HG02798 (cell line): Measurements from ENCODE around the gene TNFRSF1B.

Source experiments
- ATAC-seq: cut with Tn5 transposase; IDR thresholded peaks from one replicate; pipeline ENCODE4 v1.9.1; 2021; ENCODE audit warnings: mild to moderate bottlenecking; ENCODE audit not compliant: unreplicated experiment, poor library complexity

The TNFRSF1B gene

DNA sequence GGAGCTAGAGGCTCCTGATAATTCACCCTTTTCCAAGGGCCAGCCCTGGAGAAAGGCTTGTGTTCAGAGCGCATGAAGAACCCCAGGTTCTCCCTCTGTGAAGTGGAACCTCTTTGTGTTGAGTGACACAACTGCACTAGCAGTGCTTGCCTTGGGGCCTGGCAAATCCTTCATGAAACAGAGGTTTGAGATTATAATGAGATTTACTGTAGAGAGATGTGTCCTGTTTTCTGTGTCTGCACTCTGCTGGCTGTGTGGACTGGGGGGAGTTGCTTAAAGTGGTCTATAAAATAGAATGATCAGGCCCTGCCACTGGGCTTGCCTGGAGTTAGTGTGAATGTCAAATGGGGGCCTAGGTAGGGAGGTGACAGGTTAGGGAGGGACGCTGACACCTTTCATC, 11.5 kb upstream of the TNFRSF1B start:
- ATAC-seq, result no peak

- ATAC-seq, result peak; percentile 23
Measured at GRCh38 chr1:12157366-12158231, 9.2 kb upstream of the TNFRSF1B start.

GRCh38 chr1:12158357-12159092, 8.3 kb upstream of the TNFRSF1B start:
- no peak for ATAC-seq

DNA sequence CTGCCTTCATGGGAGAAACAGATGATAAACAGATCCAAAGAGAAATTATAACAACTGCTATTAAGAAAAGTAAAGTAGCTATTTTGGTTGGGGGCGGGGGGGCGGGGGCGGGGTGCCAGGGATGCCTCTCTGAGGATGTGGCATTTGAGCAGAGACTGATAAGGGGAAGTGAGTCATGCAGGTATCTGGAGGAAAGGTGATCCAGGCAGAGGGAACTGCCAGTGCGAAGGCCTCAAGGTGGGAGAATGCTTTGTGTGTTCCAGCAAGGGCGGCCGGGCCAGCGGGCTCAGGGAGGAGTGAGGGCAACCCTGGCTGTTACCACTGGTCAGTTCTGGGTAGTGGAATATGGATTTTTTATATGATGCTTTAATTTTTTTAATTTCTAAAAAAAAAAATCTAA, 7.0 kb upstream of the TNFRSF1B start:
- ATAC-seq, result no peak

- ATAC-seq, result no peak
Measured at GRCh38 chr1:12161324-12161661, 5.5 kb upstream of the TNFRSF1B start.

DNA sequence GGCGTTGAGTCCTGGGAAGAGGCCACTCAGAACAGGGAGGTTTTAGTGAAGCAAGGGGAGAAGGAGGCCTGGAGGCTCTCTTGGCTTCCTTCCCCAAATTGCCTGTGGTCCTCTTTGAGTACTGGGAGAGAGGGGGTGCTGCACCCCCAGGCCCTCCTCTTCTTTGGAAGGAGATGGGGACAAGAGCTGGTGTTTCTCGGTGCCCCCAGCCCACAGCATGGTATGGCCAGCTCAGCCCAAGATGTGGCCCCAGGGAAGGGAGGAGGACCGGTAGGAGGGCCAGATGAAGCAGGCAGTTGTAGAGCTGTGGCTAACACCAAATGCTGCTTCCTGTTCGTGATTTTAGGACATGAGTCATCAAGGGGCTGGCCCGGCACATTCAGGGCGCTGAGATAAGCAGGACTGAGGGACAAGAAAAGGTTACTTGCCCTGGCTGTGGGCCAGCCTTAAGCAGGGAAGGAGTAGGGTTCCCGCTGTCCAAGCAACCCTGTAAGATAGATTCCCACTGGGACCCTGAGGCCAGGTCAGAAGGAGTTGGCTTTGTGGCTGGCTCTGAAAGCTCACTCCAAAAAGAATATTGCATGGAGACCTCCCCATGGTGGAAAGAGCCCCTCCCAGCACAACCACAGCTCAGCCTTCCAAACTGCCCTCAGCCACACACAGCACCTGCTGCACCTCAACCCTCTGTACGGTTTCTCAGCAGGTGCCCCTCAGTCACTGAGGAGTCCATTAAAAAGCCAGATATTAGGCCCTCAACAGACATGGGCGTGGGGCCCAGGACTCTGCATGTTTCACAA, 4.9 kb upstream of the TNFRSF1B start:
- peak; percentile 74 for ATAC-seq

GRCh38 chr1:12162459-12163137, 4.2 kb upstream of the TNFRSF1B start:
- no peak for ATAC-seq

GRCh38 chr1:12163210-12163609, 3.6 kb upstream of the TNFRSF1B start:
- ATAC-seq, result no peak

GRCh38 chr1:12164210-12164609, 2.6 kb upstream of the TNFRSF1B start:
- ATAC-seq, result no peak

GRCh38 chr1:12165342-12165741, 1.4 kb upstream of the TNFRSF1B start:
- ATAC-seq, result no peak

GRCh38 chr1:12167493-12168429, 970 bp downstream of the TNFRSF1B start:
- peak; percentile 2 for ATAC-seq

DNA sequence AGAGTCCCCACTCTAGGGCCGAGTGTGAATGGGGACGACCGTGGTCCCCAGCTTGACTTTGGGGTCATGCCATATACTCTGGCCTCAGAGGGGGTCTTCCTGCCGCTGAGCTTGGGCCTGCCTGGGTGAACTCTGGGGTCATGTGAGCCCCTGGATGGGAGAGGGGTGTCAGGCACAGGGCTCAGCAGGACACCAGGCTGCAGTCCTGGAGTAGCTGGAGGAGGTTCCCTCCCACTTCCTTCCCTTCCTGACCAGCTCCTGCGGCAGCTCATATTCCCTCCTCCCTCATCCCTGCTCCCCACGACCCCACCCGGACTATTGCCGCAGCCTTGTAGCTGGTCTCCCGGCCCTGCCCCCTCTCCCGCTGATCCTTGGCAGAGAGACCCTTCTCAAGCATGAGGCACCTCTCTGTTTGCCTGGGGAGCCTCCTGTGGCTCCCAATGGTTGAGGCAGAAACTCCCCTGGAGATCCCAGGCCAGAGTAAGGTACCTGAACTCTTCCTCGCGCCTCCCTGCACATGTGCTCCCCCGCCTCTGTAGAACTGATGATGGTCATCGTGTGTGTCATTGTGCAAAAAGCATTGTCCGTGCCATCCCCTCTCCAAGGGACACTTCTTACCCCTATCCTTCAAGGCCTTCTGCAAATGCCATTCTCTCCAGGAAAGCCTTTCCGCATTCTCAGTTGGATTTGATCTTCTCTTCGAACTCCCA, 1.8 kb downstream of the TNFRSF1B start:
- ATAC-seq, result no peak

- ATAC-seq, result no peak
Measured at GRCh38 chr1:12169442-12170135, 2.8 kb downstream of the TNFRSF1B start.

DNA sequence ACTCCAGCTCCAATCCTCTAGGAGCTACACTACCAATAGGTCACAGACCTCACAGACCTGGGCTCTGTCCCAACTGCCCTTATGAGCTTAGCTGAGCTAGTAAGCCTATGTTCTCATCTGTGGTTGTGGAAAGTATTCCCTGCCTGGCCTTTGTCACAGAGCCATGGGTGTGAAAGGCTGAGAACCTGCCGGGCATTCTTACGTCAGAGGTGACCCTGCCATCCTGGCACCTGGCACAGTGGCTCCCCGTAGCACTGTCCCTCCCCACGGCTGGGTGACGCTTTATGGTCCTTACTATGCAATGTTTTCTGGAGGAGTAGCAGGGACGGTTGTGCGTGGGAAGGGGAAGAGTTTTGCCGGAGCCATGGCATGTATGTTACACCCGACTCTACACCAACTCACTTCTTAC, 3.5 kb downstream of the TNFRSF1B start:
- no peak for ATAC-seq

DNA sequence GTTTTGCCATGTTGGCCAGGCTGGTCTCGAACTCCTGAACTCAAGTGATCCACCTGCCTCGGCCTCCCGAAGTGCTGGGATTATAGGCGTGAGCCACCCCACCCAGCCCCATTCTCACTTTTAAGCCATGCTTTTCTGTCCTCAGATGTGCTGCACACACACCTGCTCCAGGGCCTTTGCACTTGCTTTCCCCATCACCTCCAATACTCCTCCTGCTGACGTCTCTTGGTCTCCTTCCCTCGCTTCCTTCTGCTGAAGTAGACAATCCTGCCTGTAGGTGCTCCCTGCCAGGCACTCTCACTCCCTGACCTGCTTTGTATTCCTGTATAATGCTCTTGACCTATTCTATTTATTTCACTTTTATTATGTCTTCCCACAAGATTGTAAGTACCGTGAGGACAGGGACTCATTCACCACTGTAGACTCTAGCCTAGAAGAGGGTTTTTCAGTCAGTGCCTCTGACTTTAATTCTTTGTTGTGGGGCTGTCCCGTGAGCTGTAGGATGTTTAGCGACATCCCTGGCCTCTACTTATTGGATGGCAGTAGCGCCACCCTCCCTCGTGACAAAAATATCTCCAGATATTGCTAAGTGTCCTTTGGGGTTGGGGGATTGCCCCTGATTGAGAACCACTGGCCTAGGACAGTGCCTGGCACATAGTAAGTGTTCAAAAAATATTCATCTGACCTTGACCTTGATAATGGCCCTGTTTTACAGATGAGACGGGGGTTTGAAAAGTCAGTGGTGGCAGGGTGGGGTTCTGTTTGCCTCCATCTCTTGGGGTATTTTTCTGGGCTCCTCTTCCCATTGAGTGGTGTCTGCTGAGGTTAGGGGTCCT, 4.6 kb downstream of the TNFRSF1B start:
- ATAC-seq, result no peak

DNA sequence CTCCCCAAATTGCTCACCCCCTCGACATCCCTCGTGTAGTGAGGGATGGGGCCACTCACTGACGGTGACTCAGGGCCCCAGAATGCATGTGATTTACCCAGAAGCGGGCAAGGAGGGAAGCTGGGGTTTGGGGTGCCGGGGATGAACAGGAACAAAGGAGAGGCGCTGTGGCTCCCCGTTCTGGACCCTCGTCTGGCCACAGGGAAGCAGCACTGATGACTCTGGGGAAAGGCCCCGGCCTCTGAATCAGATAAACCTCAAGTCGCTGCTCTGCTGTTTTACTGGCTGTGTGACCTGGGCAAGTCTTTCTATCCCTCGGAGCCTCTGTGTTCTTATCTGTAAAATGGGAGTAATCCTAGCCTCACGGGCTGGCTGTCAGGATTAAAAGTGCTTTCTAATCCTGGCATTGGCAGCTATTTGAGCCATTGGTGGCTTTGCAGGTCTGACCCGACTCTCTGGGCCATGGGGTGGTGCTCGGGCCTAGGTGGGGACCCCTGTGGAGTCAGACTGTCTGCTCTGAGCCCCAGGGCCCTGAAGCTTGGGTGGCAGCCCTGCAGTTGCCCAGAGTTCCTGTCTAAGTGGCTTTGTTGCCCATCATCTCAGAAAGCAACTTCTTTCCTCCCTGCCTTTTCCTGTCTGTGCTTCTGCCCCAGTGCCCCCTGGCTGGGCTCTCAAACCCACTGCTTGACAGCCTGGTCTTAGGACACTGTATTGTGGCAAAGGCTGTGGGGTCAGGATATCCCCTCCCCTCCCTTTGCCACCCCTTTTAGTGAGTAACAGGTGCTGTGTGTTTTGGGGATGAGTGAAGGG, 5.5 kb downstream of the TNFRSF1B start:
- no peak for ATAC-seq
